Measurements from ENCODE around the gene NFE2L3. TPM values are rescaled to one million over a fixed set of nuclear protein-coding genes. Genes with fewer than 3 reads are reported as not detected.
"Not testable (repeated sequence)": the region's sequence is repeated elsewhere in the genome, so short reads cannot be mapped to it uniquely, and the experiment has no call there.

The NFE2L3 gene
- total RNA-seq, 6 donors from 2014 or later = 5.5 to 13.8 (median 7.0) TPM

- Histone ChIP-seq H3K27ac (no peak overlapping the region), H3K36me3 (peaks cover 0 to 27% (median 1%) of the 10 kb centered on the region in 4 donors), H3K9me3 (no peaks in the 10 kb centered on the region), H3K4me3 (no peak overlapping the region), H3K27me3 (no peaks in the 10 kb centered on the region), H3K4me1 (peaks cover 0 to 42% (median 6%) of the 10 kb centered on the region in 4 donors)
- no peak for TF ChIP-seq CTCF (IDR thresholded peaks at IDR 0.05)
- TF ChIP-seq POLR2AphosphoS5 (IDR thresholded peaks at IDR 0.05) = no peak
- no peak for TF ChIP-seq EP300 (IDR thresholded peaks at IDR 0.05)
- TF ChIP-seq POLR2A (IDR thresholded peaks at IDR 0.05) = peak in 1 of 4 donors; percentile 23
- 81 to 86% methylated on average over 8 of the region's 8 CpGs for WGBS, 2 donors
- DNase-seq = no peak
- no peak for ATAC-seq (ENCODE audit: low FRiP score in 2 of 2)
Measured at GRCh38 chr7:26182706-26183105, 30.7 kb downstream of the NFE2L3 start.

DNA sequence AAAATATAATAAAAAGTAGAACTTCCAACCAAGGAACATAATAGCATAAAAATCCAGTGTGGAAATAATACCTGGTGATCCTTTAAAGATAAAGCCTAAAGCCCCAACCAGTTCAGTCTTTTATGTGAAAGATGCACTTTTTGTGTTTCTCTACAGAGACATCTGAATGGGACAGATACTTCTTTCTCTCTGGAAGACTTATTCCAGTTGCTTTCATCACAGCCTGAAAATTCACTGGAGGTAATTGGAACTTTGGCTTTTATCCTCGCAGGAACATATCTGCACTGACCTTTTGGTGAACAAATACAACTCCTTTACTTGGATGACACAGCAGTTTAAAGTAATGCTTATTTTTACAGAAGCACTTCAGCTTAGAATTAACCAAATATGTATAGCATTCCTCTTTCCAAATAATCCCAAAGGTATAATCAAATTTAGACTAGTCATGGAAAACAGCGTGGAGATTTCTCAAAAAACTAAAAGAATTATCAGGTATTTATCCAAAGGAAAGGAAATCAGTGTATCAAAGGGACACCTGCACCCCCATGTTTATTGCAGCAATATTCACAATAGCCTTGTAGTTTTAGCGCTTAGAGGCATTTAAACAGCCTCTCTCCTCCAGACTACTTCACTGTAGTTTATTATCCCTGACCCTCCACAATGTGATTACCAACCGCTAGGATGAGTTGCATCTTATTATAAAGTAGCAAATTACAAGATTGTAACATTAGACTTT, 31.7 kb downstream of the NFE2L3 start:
- H3K27me3 ChIP-seq = no peaks in the 10 kb centered on the region
- no peak overlapping the region for H3K4me3 ChIP-seq
- no peaks in the 10 kb centered on the region for H3K9me3 ChIP-seq
- no peak overlapping the region for H3K27ac ChIP-seq
- peaks cover under 1 to 38% (median 8%) of the 10 kb centered on the region in 4 donors for H3K36me3 ChIP-seq
- 85 to 86% methylated on average over 4 of the region's 4 CpGs for WGBS, 2 donors
- DNase-seq = no peak
- no peak for ATAC-seq (ENCODE audit: low FRiP score in 2 of 2)
- no peak for TF ChIP-seq POLR2A (IDR thresholded peaks at IDR 0.05)
- TF ChIP-seq POLR2AphosphoS5 (IDR thresholded peaks at IDR 0.05) = no peak
- TF ChIP-seq CTCF (IDR thresholded peaks at IDR 0.05) = no peak
- no peak for TF ChIP-seq EP300 (IDR thresholded peaks at IDR 0.05)
- H3K4me1 ChIP-seq = peaks cover 0 to 42% (median 6%) of the 10 kb centered on the region in 4 donors

DNA sequence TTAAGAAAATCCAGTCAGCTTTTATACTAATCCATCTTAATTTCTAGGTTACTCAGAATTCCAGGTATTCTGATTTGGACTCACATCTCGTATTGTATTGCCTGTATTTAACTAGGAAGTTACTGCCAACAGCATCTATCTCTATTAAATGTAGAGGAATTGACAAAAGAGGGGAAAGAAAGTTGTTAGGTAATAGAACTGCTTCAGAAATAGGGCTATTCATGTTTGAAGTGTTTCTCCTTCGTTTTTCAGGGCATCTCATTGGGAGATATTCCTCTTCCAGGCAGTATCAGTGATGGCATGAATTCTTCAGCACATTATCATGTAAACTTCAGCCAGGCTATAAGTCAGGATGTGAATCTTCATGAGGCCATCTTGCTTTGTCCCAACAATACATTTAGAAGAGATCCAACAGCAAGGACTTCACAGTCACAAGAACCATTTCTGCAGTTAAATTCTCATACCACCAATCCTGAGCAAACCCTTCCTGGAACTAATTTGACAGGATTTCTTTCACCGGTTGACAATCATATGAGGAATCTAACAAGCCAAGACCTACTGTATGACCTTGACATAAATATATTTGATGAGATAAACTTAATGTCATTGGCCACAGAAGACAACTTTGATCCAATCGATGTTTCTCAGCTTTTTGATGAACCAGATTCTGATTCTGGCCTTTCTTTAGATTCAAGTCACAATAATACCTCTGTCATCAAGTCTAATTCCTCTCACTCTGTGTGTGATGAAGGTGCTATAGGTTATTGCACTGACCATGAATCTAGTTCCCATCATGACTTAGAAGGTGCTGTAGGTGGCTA, 32.5 kb downstream of the NFE2L3 start:
- WGBS, 2 donors = 74 to 78% methylated on average over 4 of the region's 4 CpGs
- DNase-seq; H3K9me3 ChIP-seq; ATAC-seq (ENCODE audit: low FRiP score in 2 of 2); H3K27ac ChIP-seq; H3K27me3 ChIP-seq; H3K4me3 ChIP-seq: not testable (repeated sequence)
- Histone ChIP-seq H3K36me3 (peaks cover 5 to 45% (median 16%) of the 10 kb centered on the region in 4 donors), H3K4me1 (peaks cover 0 to 39% (median 9%) of the 10 kb centered on the region in 4 donors)

DNA sequence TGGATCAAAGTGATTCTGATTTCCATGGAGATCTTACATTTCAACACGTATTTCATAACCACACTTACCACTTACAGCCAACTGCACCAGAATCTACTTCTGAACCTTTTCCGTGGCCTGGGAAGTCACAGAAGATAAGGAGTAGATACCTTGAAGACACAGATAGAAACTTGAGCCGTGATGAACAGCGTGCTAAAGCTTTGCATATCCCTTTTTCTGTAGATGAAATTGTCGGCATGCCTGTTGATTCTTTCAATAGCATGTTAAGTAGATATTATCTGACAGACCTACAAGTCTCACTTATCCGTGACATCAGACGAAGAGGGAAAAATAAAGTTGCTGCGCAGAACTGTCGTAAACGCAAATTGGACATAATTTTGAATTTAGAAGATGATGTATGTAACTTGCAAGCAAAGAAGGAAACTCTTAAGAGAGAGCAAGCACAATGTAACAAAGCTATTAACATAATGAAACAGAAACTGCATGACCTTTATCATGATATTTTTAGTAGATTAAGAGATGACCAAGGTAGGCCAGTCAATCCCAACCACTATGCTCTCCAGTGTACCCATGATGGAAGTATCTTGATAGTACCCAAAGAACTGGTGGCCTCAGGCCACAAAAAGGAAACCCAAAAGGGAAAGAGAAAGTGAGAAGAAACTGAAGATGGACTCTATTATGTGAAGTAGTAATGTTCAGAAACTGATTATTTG, 33.3 kb downstream of the NFE2L3 start:
- DNase-seq (no peak), ATAC-seq (ENCODE audit: low FRiP score in 2 of 2) (no peak)
- Histone ChIP-seq H3K27me3 (no peaks in the 10 kb centered on the region), H3K4me3 (no peak overlapping the region), H3K36me3 (peaks cover 12 to 53% (median 22%) of the 10 kb centered on the region in 4 donors), H3K4me1 (peaks cover 0 to 33% (median 10%) of the 10 kb centered on the region in 4 donors), H3K9me3 (no peaks in the 10 kb centered on the region), H3K27ac (no peak overlapping the region)
- TF ChIP-seq POLR2A (IDR thresholded peaks at IDR 0.05) = no peak
- no peak for TF ChIP-seq POLR2AphosphoS5 (IDR thresholded peaks at IDR 0.05)
- no peak for TF ChIP-seq EP300 (IDR thresholded peaks at IDR 0.05)
- TF ChIP-seq CTCF (IDR thresholded peaks at IDR 0.05) = no peak
- WGBS, 2 donors = 88 to 92% methylated on average over 10 of the region's 10 CpGs

DNA sequence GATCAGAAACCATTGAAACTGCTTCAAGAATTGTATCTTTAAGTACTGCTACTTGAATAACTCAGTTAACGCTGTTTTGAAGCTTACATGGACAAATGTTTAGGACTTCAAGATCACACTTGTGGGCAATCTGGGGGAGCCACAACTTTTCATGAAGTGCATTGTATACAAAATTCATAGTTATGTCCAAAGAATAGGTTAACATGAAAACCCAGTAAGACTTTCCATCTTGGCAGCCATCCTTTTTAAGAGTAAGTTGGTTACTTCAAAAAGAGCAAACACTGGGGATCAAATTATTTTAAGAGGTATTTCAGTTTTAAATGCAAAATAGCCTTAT, 33.8 kb downstream of the NFE2L3 start:
- DNase-seq (no peak), ATAC-seq (ENCODE audit: low FRiP score in 2 of 2) (no peak)
- TF ChIP-seq EP300 (IDR thresholded peaks at IDR 0.05) (no peak), POLR2AphosphoS5 (IDR thresholded peaks at IDR 0.05) (no peak), CTCF (IDR thresholded peaks at IDR 0.05) (no peak), POLR2A (IDR thresholded peaks at IDR 0.05) (no peak)
- 74 to 88% methylated on average over 1 of the region's 1 CpG for WGBS, 2 donors
- no peaks in the 10 kb centered on the region for H3K9me3 ChIP-seq
- H3K36me3 ChIP-seq = peaks cover 17 to 59% (median 27%) of the 10 kb centered on the region in 4 donors
- H3K4me1 ChIP-seq = peaks cover 0 to 33% (median 6%) of the 10 kb centered on the region in 4 donors
- no peak overlapping the region for H3K27ac ChIP-seq
- no peak overlapping the region for H3K4me3 ChIP-seq
- H3K27me3 ChIP-seq = no peaks in the 10 kb centered on the region

All from upper lobe of left lung (tissue), 6 donors.